Colonic mucosa (tissue), 4 donors: ENCODE data around the gene RAD51B. TPM values are rescaled to one million over a fixed set of nuclear protein-coding genes. Genes with fewer than 3 reads are reported as not detected.
"Not testable (repeated sequence)": the region's sequence is repeated elsewhere in the genome, so short reads cannot be mapped to it uniquely, and the experiment has no call there.

Source experiments
- DNase-seq: peaks from one replicate; pipeline ENCODE4 v3.0.0-alpha.2; 2020
- H3K27ac ChIP-seq: fragments of 200-600 bp; one replicate; pipeline ENCODE4 v1.8.0; 2021
- H3K27me3 ChIP-seq: fragments of 200-600 bp; one replicate; pipeline ENCODE4 v1.8.0; 2021
- H3K36me3 ChIP-seq: fragments of 200-600 bp; one replicate; pipeline ENCODE4 v1.8.0; 2021
- H3K4me1 ChIP-seq: fragments of 200-600 bp; one replicate; pipeline ENCODE4 v1.8.0; 2021; ENCODE audit warnings: mild to moderate bottlenecking
- H3K4me3 ChIP-seq: fragments of 200-600 bp; one replicate; pipeline ENCODE4 v1.8.0; 2021
- H3K9ac ChIP-seq, 2 donors: one replicate each; pipeline ENCODE4 v1.7.0; 2013; ENCODE audit warnings: control low read depth in 2 of 2, low read depth in 2 of 2, low read length in 2 of 2
- H3K9me3 ChIP-seq: fragments of 200-600 bp; one replicate; pipeline ENCODE4 v1.8.0; 2021
- CTCF ChIP-seq: fragments of 200-600 bp; IDR thresholded peaks from one replicate; pipeline ENCODE4 v1.8.0; 2022; ENCODE audit warnings: antibody characterized with exemption, mild to moderate bottlenecking
- intact Hi-C: fragments of 100-400 bp; cut with DNase I; formaldehyde crosslinking; loops from one replicate; pipeline ENCODE4 v1.14.1; 2022
- total RNA-seq, 2 donors: library from RNA; stranded (reverse); fragmentation: NEBNext Ultra II Directional in 1 of 2; extraction: Animal tissue kit (Norgen Biotek cat#: 25700) in 1 of 2; gene quantifications; one replicate each; pipeline ENCODE4 v1.2.1, GENCODE V29; 2021
- donor health status: healthy.
- donor health status: DM: no; HTN: no; CAD: no.
- donor health status: DM: no; HTN: no; CAD: no.

RAD51B gene
- total RNA-seq, 2 donors from 2014 or later = 12.7 to 22.0 TPM

GRCh38 chr14:68694516-68695235 is 875.1 kb downstream of the RAD51B start:
- Histone ChIP-seq H3K9me3 (no peaks in the 10 kb centered on the region), H3K4me1 (no peaks in the 10 kb centered on the region), H3K9ac (no peak overlapping the region), H3K27ac (no peak overlapping the region), H3K4me3 (no peak overlapping the region), H3K36me3 (no peaks in the 10 kb centered on the region), H3K27me3 (no peaks in the 10 kb centered on the region)
- intact Hi-C loops = no loop called here
- DNase-seq = no peak
- TF ChIP-seq CTCF = no peak

DNA sequence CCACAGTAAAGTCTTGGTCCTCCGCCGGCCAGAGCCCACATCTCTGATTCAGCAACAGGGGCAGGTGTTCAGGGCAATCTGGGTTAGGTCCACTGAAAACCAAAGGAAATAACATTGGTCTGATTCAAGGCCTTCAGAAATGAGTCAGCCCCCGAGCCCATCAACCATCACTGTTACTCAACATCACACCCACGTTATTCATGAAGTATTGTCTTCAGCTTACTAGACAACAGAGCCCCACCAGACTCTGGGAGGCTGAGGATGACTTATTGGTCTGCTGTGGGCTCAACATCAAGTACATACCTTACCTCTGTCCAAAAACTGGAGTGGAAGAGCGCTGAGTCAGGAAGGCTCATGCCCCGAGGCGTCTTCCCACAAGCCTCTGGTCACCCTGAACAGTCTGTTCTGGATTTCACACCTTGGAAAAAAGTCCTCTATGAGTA is 875.8 kb downstream of the RAD51B start:
- Histone ChIP-seq H3K27me3 (no peaks in the 10 kb centered on the region), H3K9me3 (no peaks in the 10 kb centered on the region), H3K27ac (no peak overlapping the region), H3K36me3 (no peaks in the 10 kb centered on the region), H3K4me1 (no peaks in the 10 kb centered on the region), H3K9ac (no peak overlapping the region), H3K4me3 (no peak overlapping the region)
- intact Hi-C loops = no loop called here
- no peak for TF ChIP-seq CTCF
- DNase-seq = no peak

DNA sequence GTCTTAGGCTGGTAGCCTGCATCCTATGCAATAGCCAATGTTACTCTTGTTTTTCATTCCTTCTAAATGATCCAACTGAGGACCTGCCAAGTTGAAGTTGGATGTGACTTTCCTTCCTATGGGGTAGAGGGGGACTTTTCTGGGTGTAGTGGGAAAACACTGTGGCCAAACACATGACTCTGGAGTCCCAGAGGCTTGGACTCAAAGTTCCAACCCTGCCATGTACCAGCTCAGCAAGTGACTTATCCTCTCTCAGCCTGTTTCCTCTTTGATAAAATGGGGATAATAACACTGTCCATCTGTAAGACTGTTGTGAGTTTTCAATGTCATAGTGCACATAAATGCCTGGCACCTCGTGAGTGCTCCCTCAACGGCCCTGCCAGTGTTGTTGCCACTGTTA is 876.3 kb downstream of the RAD51B start:
- no peak overlapping the region for H3K27ac ChIP-seq
- DNase-seq = no peak
- H3K36me3 ChIP-seq = no peaks in the 10 kb centered on the region
- TF ChIP-seq CTCF = no peak
- H3K27me3 ChIP-seq = no peaks in the 10 kb centered on the region
- no peaks in the 10 kb centered on the region for H3K4me1 ChIP-seq
- intact Hi-C loops = no loop called here
- H3K4me3 ChIP-seq = no peak overlapping the region
- no peak overlapping the region for H3K9ac ChIP-seq
- no peaks in the 10 kb centered on the region for H3K9me3 ChIP-seq

GRCh38 chr14:68696266-68696665 is 876.7 kb downstream of the RAD51B start:
- DNase-seq = no peak
- no peak overlapping the region for H3K27ac ChIP-seq
- TF ChIP-seq CTCF = no peak
- H3K9me3 ChIP-seq = no peaks in the 10 kb centered on the region
- H3K4me3 ChIP-seq = no peak overlapping the region
- no peaks in the 10 kb centered on the region for H3K4me1 ChIP-seq
- H3K36me3 ChIP-seq = no peaks in the 10 kb centered on the region
- no peaks in the 10 kb centered on the region for H3K27me3 ChIP-seq
- no peak overlapping the region for H3K9ac ChIP-seq
- intact Hi-C loops = no loop called here

GRCh38 chr14:68696721-68697495 is 877.3 kb downstream of the RAD51B start:
- Histone ChIP-seq H3K4me1 (no peaks in the 10 kb centered on the region), H3K36me3 (no peaks in the 10 kb centered on the region), H3K9me3 (no peaks in the 10 kb centered on the region), H3K27ac (no peak overlapping the region), H3K4me3 (no peak overlapping the region), H3K9ac (no peak overlapping the region), H3K27me3 (no peaks in the 10 kb centered on the region)
- no peak for TF ChIP-seq CTCF
- intact Hi-C loops = no loop called here
- DNase-seq = no peak

DNA sequence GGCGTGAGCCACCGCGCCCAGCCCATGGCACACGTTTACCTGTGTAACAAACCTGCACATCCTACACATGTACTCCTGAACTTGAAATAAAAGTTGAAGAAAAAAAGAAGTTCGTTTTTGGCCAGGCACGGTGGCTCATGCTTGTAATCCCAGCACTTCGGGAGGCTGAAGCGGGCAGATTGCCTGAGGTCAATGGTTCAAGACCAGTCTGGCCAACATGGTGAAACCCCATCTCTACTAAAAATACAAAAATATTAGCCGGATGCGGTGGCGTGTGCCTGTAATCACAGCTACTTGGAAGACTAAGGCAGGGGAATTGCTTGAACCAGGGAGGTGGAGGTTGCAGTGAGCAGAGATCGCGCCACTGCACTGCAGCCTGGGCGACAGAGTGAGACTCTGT is 879.2 kb downstream of the RAD51B start:
- H3K27ac ChIP-seq, H3K4me1 ChIP-seq, H3K9ac ChIP-seq, H3K27me3 ChIP-seq, intact Hi-C loops, H3K36me3 ChIP-seq, H3K9me3 ChIP-seq, DNase-seq, H3K4me3 ChIP-seq: not testable (repeated sequence)
